ENCODE data around the gene BTG2.

Gene BTG2

GRCh38 chr1:203317429-203318228, 12.3 kb downstream of the BTG2 start:
- DNase-seq (ENCODE audit: low spot score): no peak

- DNase-seq (ENCODE audit: low spot score): no peak
These were observed 12.9 kb downstream of the BTG2 start for GRCh38 chr1:203318229-203318517.

GRCh38 chr1:203320591-203321272, 15.4 kb downstream of the BTG2 start:
- DNase-seq (ENCODE audit: low spot score): no peak

GRCh38 chr1:203321273-203322052, 16.1 kb downstream of the BTG2 start:
- DNase-seq (ENCODE audit: low spot score): no peak

- peak; percentile 86 for DNase-seq (ENCODE audit: low spot score)
These were observed 17.3 kb downstream of the BTG2 start for GRCh38 chr1:203322500-203323179.

- no peak for DNase-seq (ENCODE audit: low spot score)
These were observed 18.3 kb downstream of the BTG2 start for GRCh38 chr1:203323587-203323986.

GRCh38 chr1:203324105-203325025, 19.0 kb downstream of the BTG2 start:
- DNase-seq (ENCODE audit: low spot score): no peak

GRCh38 chr1:203325026-203325417, 19.7 kb downstream of the BTG2 start:
- DNase-seq (ENCODE audit: low spot score): no peak

GRCh38 chr1:203325418-203326091, 20.2 kb downstream of the BTG2 start:
- no peak for DNase-seq (ENCODE audit: low spot score)

GRCh38 chr1:203326830-203327683, 21.7 kb downstream of the BTG2 start:
- DNase-seq (ENCODE audit: low spot score): peak; percentile 92

- peak; percentile 63 for DNase-seq (ENCODE audit: low spot score)
These were observed 22.6 kb downstream of the BTG2 start for GRCh38 chr1:203327684-203328457.

GRCh38 chr1:203328714-203329122, 23.4 kb downstream of the BTG2 start:
- no peak for DNase-seq (ENCODE audit: low spot score)

GRCh38 chr1:203331224-203331623, 25.9 kb downstream of the BTG2 start:
- DNase-seq (ENCODE audit: low spot score): no peak

GRCh38 chr1:203335503-203335902, 30.2 kb downstream of the BTG2 start:
- no peak for DNase-seq (ENCODE audit: low spot score)

GRCh38 chr1:203336097-203336496, 30.8 kb downstream of the BTG2 start:
- no peak for DNase-seq (ENCODE audit: low spot score)

GRCh38 chr1:203338335-203339036, 33.2 kb downstream of the BTG2 start:
- DNase-seq (ENCODE audit: low spot score): peak; percentile 81

GRCh38 chr1:203340112-203340790, 34.9 kb downstream of the BTG2 start:
- peak; percentile 96 for DNase-seq (ENCODE audit: low spot score)
